ENCODE results near the gene LY6G6C.
"Not testable (repeated sequence)": the region's sequence is repeated elsewhere in the genome, so short reads cannot be mapped to it uniquely, and the experiment has no call there.

The LY6G6C gene

DNA sequence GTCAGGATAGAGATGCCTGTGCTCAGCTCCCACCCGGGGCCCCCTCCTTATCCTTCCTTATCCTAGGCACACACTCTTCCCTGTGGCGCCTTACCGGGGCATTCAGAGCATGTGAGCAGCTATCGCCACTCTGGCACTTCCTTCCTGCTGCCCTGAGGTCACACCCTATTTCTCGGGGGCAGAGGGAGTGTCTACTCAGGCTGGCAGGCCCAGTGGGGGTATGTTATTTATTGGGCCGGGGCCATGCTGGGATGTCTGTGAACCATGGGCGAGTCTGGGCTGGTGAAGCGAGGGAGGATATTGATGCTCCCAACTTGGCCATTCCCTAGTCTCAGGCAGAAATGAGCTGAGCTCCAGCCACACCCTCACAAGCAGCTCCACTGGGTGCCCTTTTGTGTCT is 10.3 kb downstream of the LY6G6C start:
- TF ChIP-seq, protein P1, sequence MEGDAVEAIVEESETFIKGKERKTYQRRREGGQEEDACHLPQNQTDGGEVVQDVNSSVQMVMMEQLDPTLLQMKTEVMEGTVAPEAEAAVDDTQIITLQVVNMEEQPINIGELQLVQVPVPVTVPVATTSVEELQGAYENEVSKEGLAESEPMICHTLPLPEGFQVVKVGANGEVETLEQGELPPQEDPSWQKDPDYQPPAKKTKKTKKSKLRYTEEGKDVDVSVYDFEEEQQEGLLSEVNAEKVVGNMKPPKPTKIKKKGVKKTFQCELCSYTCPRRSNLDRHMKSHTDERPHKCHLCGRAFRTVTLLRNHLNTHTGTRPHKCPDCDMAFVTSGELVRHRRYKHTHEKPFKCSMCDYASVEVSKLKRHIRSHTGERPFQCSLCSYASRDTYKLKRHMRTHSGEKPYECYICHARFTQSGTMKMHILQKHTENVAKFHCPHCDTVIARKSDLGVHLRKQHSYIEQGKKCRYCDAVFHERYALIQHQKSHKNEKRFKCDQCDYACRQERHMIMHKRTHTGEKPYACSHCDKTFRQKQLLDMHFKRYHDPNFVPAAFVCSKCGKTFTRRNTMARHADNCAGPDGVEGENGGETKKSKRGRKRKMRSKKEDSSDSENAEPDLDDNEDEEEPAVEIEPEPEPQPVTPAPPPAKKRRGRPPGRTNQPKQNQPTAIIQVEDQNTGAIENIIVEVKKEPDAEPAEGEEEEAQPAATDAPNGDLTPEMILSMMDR (conservative IDR thresholded peaks at IDR 0.05; ENCODE audit: low read length): no peak
- DNase-seq (ENCODE audit: low read depth): no peak
- H3K4me3 ChIP-seq (ENCODE audit: low read length): no peak overlapping the region

DNA sequence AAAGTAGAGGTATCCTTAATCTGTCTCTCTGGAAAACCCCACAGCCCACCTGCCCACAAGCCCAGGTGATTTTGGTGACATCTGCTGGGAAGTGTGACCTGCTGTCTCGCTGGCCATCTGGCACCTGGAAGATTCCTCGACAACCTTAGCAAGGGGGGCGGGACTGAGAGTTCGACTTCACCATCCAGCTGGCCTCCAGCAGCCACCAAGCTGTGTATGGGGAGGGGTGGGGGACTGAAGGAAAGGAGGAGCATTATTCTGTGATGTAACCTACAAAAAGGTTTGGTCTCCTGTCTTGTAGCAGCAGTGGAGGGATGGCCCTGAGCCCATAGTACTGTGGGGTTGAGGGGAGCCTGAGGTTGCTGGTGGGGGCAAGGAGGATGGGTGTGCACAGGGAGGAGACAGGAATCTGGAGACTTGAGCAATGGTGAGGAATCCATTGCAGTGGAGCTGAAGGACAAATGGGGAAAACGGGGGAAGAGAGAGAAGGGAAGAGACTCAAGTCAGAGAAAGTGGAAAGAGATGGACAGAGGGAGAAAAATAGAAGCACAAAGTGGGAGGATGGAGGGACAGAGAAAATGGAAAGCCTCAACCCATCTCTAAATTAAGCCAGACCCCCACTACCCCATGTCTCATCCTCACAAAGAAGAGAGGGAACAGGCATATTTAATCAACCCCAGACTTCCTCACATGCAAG is 10.9 kb downstream of the LY6G6C start:
- no peak for DNase-seq (ENCODE audit: low read depth)
- TF ChIP-seq, protein P1 (conservative IDR thresholded peaks at IDR 0.05; ENCODE audit: low read length): no peak
- no peak overlapping the region for H3K4me3 ChIP-seq (ENCODE audit: low read length)

DNA sequence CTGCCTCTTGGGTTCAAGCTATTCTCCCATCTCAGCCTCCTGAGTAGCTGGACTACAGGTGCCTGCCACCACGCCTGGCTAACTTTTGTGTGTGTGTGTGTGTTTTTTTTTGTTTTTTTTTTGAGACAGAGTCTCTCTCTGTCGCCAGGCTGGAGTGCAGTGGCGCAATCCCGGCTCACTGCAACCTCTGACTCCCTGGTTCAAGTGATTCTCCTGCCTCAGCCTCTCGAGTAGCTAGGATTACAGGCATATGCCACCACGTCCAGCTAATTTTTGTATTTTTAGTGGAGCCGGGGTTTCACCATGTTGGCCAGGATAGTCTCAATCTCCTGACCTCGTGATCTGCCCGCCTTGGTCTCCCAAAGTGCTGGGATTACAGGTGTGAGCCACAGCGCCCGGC is 12.4 kb downstream of the LY6G6C start:
- H3K4me3 ChIP-seq (ENCODE audit: low read length); DNase-seq (ENCODE audit: low read depth): not testable (repeated sequence)

DNA sequence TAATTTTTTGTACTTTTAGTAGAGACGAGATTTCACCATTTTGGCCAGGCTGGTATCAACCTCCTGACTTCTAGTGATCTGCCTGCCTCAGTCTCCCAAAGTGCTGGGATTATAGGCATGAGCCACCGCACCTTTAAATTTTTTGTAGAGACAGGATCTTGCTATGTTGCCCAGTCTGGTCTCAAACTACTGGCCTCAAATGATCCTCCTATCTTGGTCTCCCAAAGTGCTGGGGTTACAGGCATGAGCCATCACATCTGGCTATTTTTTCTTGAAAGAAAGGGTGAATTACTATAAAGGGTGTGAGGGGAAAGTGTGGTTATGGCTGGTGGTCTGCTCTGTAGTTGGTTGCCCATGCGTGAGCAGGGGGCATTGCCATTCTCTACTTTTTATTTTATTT is 13.3 kb downstream of the LY6G6C start:
- no peak overlapping the region for H3K4me3 ChIP-seq (ENCODE audit: low read length)
- DNase-seq (ENCODE audit: low read depth): no peak
- TF ChIP-seq, protein P1 (conservative IDR thresholded peaks at IDR 0.05; ENCODE audit: low read length): no peak

DNA sequence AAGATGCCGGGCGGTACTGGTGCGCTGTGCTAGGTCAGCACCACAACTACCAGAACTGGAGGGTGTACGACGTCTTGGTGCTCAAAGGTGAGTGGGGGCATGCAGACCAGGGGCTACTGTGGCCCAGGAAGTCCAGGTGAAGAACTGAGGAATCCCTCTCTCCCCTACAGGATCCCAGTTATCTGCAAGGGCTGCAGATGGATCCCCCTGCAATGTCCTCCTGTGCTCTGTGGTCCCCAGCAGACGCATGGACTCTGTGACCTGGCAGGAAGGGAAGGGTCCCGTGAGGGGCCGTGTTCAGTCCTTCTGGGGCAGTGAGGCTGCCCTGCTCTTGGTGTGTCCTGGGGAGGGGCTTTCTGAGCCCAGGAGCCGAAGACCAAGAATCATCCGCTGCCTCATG is 13.8 kb downstream of the LY6G6C start:
- TF ChIP-seq, protein P1 (conservative IDR thresholded peaks at IDR 0.05; ENCODE audit: low read length): no peak
- no peak for DNase-seq (ENCODE audit: low read depth)

DNA sequence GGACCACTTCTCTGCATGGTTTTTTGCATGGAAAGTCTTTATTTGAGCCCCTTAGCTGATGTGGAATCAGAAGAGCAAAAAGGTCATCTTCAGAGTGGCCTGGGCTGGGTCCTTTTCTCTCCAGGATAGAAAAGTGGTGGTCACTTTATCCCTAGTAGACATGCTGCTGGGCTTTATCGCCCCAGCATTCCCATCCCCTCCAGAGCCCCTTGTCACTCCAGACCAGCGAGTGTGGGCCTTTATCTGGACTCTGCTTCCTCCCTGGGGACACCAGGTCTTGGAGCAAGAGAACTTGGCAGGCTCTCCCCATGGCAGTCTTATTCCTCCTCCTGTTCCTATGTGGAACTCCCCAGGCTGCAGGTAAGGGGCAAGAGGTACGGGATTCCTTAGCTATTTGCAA is 14.9 kb downstream of the LY6G6C start, which contains the start of gene LY6G6F:
LY6G6F (plus strand) TSS at position 268 of the 400 bp plus-strand sequence; CDS start at position 309, 41 bp downstream.
- TF ChIP-seq, protein P1 (conservative IDR thresholded peaks at IDR 0.05; ENCODE audit: low read length): no peak
- no peak for DNase-seq (ENCODE audit: low read depth)
- H3K4me3 ChIP-seq (ENCODE audit: low read length): no peak within 1 kb of the TSS

More for the DNA sequence above, 13.8 kb downstream of the LY6G6C start:
- H3K4me3 ChIP-seq (ENCODE audit: low read length): no peak overlapping the region

DNA sequence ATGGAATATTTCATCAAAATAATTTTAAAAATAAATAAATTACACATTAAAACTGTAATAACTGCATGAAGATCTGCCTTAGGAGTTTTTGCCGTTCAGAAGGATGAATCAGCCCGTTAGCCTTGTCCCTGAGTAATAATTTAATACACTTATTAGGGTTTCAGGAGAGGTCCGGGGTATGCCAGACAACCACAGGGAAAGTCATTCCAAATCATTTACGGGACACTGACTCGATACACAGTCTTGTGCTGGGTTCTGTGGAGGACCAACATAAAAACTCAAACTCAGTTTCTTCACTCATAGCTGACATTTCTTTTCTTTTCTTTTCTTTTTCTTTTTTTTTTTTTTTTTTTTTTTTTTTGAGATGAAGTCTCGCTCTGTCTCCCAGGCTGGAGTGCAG is 15.6 kb downstream of the LY6G6C start:
- H3K4me3 ChIP-seq (ENCODE audit: low read length): no peak overlapping the region
- DNase-seq (ENCODE audit: low read depth): no peak
- TF ChIP-seq, protein P1 (conservative IDR thresholded peaks at IDR 0.05; ENCODE audit: low read length): no peak

All from AG10803 (cell line).